HG03159 (cell line): ENCODE measurements around the gene C1D.
"Not testable (repeated sequence)": the region's sequence is repeated elsewhere in the genome, so short reads cannot be mapped to it uniquely, and the experiment has no call there.

ENCODE experiments used
- ATAC-seq: cut with Tn5 transposase; IDR thresholded peaks from one replicate; pipeline ENCODE4 v1.9.1; 2021; ENCODE audit warnings: mild to moderate bottlenecking, moderate library complexity; ENCODE audit not compliant: unreplicated experiment

The C1D gene

GRCh38 chr2:68009526-68009925 is 53.3 kb downstream of the C1D start:
- no peak for ATAC-seq

- no peak for ATAC-seq
Observed at GRCh38 chr2:68000170-68000825, 62.5 kb downstream of the C1D start.

GRCh38 chr2:67999332-67999731 is 63.5 kb downstream of the C1D start:
- no peak for ATAC-seq

- no peak for ATAC-seq
Observed at GRCh38 chr2:67997903-67998302, 64.9 kb downstream of the C1D start.

- ATAC-seq: no peak
Observed at GRCh38 chr2:67997528-67997900, 65.3 kb downstream of the C1D start.

- no peak for ATAC-seq
Observed at GRCh38 chr2:67996772-67997527, 65.9 kb downstream of the C1D start.

GRCh38 chr2:67994716-67995115 is 68.1 kb downstream of the C1D start:
- no peak for ATAC-seq

GRCh38 chr2:67994069-67994468 is 68.7 kb downstream of the C1D start:
- ATAC-seq: not testable (repeated sequence)

- no peak for ATAC-seq
Observed at GRCh38 chr2:67993329-67993728, 69.5 kb downstream of the C1D start.

- no peak for ATAC-seq
Observed at GRCh38 chr2:67991456-67991855, 71.3 kb downstream of the C1D start.
